ENCODE results near the gene LPAR6.

DNA sequence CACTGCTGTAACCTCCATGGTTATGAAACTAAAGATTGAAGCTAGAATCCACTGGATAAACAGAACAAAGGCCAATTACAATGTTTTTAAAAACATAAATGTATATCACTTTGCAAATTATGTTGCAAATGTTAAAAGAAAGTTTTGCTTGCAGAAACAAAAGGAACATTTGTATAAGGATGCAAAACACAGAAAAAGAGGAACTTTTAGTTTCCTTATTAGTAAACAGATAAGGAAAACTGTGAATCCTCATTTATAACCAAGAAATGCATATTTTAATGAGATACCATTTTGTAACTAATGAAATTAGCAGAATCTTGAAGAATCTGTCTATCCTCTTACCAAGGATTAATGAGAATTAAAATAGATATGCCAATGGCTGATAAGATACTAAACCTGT lies 32.3 kb downstream of the LPAR6 start:
- TF ChIP-seq, protein P1, sequence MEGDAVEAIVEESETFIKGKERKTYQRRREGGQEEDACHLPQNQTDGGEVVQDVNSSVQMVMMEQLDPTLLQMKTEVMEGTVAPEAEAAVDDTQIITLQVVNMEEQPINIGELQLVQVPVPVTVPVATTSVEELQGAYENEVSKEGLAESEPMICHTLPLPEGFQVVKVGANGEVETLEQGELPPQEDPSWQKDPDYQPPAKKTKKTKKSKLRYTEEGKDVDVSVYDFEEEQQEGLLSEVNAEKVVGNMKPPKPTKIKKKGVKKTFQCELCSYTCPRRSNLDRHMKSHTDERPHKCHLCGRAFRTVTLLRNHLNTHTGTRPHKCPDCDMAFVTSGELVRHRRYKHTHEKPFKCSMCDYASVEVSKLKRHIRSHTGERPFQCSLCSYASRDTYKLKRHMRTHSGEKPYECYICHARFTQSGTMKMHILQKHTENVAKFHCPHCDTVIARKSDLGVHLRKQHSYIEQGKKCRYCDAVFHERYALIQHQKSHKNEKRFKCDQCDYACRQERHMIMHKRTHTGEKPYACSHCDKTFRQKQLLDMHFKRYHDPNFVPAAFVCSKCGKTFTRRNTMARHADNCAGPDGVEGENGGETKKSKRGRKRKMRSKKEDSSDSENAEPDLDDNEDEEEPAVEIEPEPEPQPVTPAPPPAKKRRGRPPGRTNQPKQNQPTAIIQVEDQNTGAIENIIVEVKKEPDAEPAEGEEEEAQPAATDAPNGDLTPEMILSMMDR (IDR thresholded peaks at IDR 0.05; ENCODE audit: insufficient read depth, low read length, poor library complexity, severe bottlenecking): no peak
- TF ChIP-seq EZH2phosphoT487 (conservative IDR thresholded peaks at IDR 0.05; ENCODE audit: low read length): no peak

Measured in SU-DHL-6 (cell line).